CD14-positive monocyte (primary cell): Measurements from ENCODE around the gene CTCFL. TPM values are rescaled to one million over a fixed set of nuclear protein-coding genes. Genes with fewer than 3 reads are reported as not detected.
A peak's percentile ranks its signal among the peaks of the same experiment; 100 is the strongest.

Experiments used
- DNase-seq, 3 donors: peaks; one replicate each; pipeline ENCODE4 v3.0.0-alpha.2; 2011 to 2022
- H2AFZ ChIP-seq: 2 replicates; pipeline ENCODE4 v1.6.0; 2012; ENCODE audit warnings: mild to moderate bottlenecking, low read depth, low read length, inconsistent platforms; ENCODE audit not compliant: insufficient read depth, poor library complexity, severe bottlenecking
- H3K27ac ChIP-seq, 2 donors: 1 replicate in 1 of 2; 2 replicates in 1 of 2; pipeline ENCODE4 v1.5.1; 2012 to 2013; ENCODE audit warnings: low read length in 2 of 2, control low read depth in 1 of 2, inconsistent platforms in 1 of 2, low read depth in 1 of 2, mild to moderate bottlenecking in 1 of 2
- H3K27me3 ChIP-seq, 2 donors: one replicate each; pipeline versions ENCODE4 v1.6.0 to v1.6.1; 2011 to 2013; ENCODE audit warnings: low read length in 2 of 2; ENCODE audit not compliant: control insufficient read depth in 2 of 2, insufficient read depth in 2 of 2
- H3K36me3 ChIP-seq, 2 donors: replicated peaks in 1 of 2; 1 replicate in 1 of 2; 2 replicates in 1 of 2; pipeline versions ENCODE4 v1.5.1 to v1.6.1; 2012 to 2013; ENCODE audit warnings: low read length in 2 of 2, control low read depth in 1 of 2, inconsistent platforms in 1 of 2, mild to moderate bottlenecking in 1 of 2; ENCODE audit not compliant: insufficient read depth in 2 of 2, control insufficient read depth in 1 of 2
- H3K4me1 ChIP-seq, 2 donors: 1 replicate in 1 of 2; 2 replicates in 1 of 2; pipeline versions ENCODE4 v1.5.1 to v1.6.1; 2012 to 2013; ENCODE audit warnings: low read length in 2 of 2, control low read depth in 1 of 2, inconsistent platforms in 1 of 2, mild to moderate bottlenecking in 1 of 2, moderate library complexity in 1 of 2; ENCODE audit not compliant: insufficient read depth in 2 of 2, control insufficient read depth in 1 of 2
- H3K4me2 ChIP-seq: replicated peaks from 2 replicates; pipeline ENCODE3; 2012; ENCODE audit warnings: low read length, moderate library complexity, mild to moderate bottlenecking; ENCODE audit not compliant: poor library complexity, severe bottlenecking; ENCODE audit errors: extremely low read depth
- H3K4me3 ChIP-seq, 3 experiments: fragments of 200-600 bp in 1 of 3; sonication (generic) in 1 of 3; replicated peaks in 1 of 3; 1 replicate in 2 of 3; 2 replicates in 1 of 3; pipeline ENCODE4 v1.5.1; 2011 to 2013; ENCODE audit warnings: low read length in 3 of 3, mild to moderate bottlenecking in 3 of 3, control low read depth in 2 of 3, low read depth in 2 of 3, inconsistent platforms in 1 of 3, moderate library complexity in 1 of 3
- H3K79me2 ChIP-seq: 2 replicates; pipeline ENCODE4 v1.6.0; 2012; ENCODE audit warnings: mild to moderate bottlenecking, control low read depth, inconsistent platforms, low read length, moderate library complexity; ENCODE audit not compliant: insufficient read depth
- H3K9ac ChIP-seq: 2 replicates; pipeline ENCODE4 v1.6.0; 2017; ENCODE audit warnings: low read length, mild to moderate bottlenecking; ENCODE audit not compliant: insufficient read depth, poor library complexity, severe bottlenecking
- H3K9me3 ChIP-seq, 2 donors: replicated peaks in 1 of 2; 1 replicate in 1 of 2; 2 replicates in 1 of 2; pipeline versions ENCODE4 v1.5.1 to v1.6.1; 2012 to 2013; ENCODE audit warnings: low read length in 2 of 2, control low read depth in 1 of 2; ENCODE audit not compliant: control insufficient read depth in 1 of 2, insufficient read depth in 1 of 2
- H4K20me1 ChIP-seq: 2 replicates; pipeline ENCODE4 v1.6.0; 2012; ENCODE audit warnings: mild to moderate bottlenecking, low read length, control low read depth, moderate library complexity; ENCODE audit not compliant: insufficient read depth
- H3K27ac Mint-ChIP-seq, 7 donors: one replicate each; pipeline ENCODE4 v1.8.0; 2020; ENCODE audit warnings: mild to moderate bottlenecking in 7 of 7, mixed read lengths in 7 of 7, moderate library complexity in 6 of 7, inconsistent platforms in 2 of 7
- H3K27me3 Mint-ChIP-seq, 3 donors: one replicate each; pipeline ENCODE4 v1.8.0; 2021 to 2022; ENCODE audit warnings: low read depth in 3 of 3, mild to moderate bottlenecking in 3 of 3, mixed read lengths in 3 of 3, moderate library complexity in 3 of 3, inconsistent platforms in 1 of 3
- H3K36me3 Mint-ChIP-seq, 2 donors: one replicate each; pipeline ENCODE4 v1.8.0; 2020; ENCODE audit warnings: mixed read lengths in 2 of 2, inconsistent platforms in 1 of 2, mild to moderate bottlenecking in 1 of 2
- H3K4me1 Mint-ChIP-seq: one replicate; pipeline ENCODE4 v1.8.0; 2020; ENCODE audit warnings: mild to moderate bottlenecking, mixed read lengths
- H3K4me3 Mint-ChIP-seq, 2 donors: one replicate each; pipeline ENCODE4 v1.8.0; 2020; ENCODE audit warnings: mild to moderate bottlenecking in 2 of 2, mixed read lengths in 2 of 2, moderate library complexity in 1 of 2
- H3K9me3 Mint-ChIP-seq, 7 donors: one replicate each; pipeline ENCODE4 v1.8.0; 2020 to 2022; ENCODE audit warnings: mixed read lengths in 7 of 7, mild to moderate bottlenecking in 6 of 7, moderate library complexity in 6 of 7, inconsistent platforms in 2 of 7
- WGBS: methylation state at CpG from one replicate; pipeline ENCODE4 v1.1.5; 2013; ENCODE audit warnings: missing lambda C conversion rate; ENCODE audit not compliant: insufficient coverage; 5-methylcytosine and 5-hydroxymethylcytosine counted together
- intact Hi-C, 2 donors: fragments of 100-400 bp; cut with micrococcal nuclease; formaldehyde crosslinking; loops; one replicate each; pipeline versions ENCODE4 v1.15.0 to v1.15.1; 2023
- polyA plus RNA-seq, 3 donors: library from polyadenylated mRNA; depleted of rRNA in 1 of 3; unstranded in 2 of 3; stranded (reverse) in 1 of 3; fragments of 300-500 nt in 2 of 3; fragments of >200 nt in 1 of 3; fragmentation: Illumina TruSeq in 2 of 3; gene quantifications; 1 replicate in 2 of 3; 2 replicates in 1 of 3; pipeline ENCODE4 v1.2.3, GENCODE V29; 2012 to 2021
- TF ChIP-seq, protein P1 (sequence below): fragments of 200-600 bp; IDR thresholded peaks from one replicate; pipeline ENCODE4 v1.8.0; 2022; ENCODE audit warnings: antibody characterized with exemption, mild to moderate bottlenecking

CTCFL gene
- polyA plus RNA-seq, 3 donors = not detected

DNA sequence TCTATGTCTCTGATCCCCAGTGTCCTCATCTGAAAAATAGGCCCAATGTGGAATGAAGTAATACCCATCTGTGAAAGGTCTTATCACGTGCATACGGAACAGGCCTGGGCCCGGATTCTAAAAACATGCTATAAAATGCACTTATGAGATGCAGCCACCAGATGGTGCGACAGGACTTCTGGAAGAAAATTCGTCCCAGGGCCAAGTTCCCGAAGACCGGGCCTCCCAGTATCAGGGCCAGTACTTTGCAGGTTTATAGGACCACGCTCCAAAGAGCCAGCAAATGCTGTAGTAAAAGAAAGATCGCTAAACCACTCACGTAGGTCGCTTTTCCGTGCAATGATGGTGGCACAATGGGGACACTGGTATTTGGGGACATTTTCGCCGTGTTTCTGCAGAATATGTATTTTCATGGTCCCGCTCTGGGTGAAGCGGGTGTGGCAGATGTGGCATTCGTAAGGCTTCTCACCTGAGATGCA is 10.6 kb downstream of the CTCFL start:
- no peaks in the 10 kb centered on the region for H3K79me2 ChIP-seq
- TF ChIP-seq, protein P1, sequence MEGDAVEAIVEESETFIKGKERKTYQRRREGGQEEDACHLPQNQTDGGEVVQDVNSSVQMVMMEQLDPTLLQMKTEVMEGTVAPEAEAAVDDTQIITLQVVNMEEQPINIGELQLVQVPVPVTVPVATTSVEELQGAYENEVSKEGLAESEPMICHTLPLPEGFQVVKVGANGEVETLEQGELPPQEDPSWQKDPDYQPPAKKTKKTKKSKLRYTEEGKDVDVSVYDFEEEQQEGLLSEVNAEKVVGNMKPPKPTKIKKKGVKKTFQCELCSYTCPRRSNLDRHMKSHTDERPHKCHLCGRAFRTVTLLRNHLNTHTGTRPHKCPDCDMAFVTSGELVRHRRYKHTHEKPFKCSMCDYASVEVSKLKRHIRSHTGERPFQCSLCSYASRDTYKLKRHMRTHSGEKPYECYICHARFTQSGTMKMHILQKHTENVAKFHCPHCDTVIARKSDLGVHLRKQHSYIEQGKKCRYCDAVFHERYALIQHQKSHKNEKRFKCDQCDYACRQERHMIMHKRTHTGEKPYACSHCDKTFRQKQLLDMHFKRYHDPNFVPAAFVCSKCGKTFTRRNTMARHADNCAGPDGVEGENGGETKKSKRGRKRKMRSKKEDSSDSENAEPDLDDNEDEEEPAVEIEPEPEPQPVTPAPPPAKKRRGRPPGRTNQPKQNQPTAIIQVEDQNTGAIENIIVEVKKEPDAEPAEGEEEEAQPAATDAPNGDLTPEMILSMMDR = peak; percentile 85
- H3K9me3 ChIP-seq = no peaks in the 10 kb centered on the region
- no peaks in the 10 kb centered on the region for H4K20me1 ChIP-seq
- no peak overlapping the region for H3K4me2 ChIP-seq
- no peak overlapping the region for H3K27ac ChIP-seq
- H3K36me3 Mint-ChIP-seq = no peaks in the 10 kb centered on the region
- H3K4me3 Mint-ChIP-seq = peak overlapping the region in 1 of 2 donors; percentile 57
- no peak overlapping the region for H3K27ac Mint-ChIP-seq
- H3K27me3 Mint-ChIP-seq = peaks cover 38 to 43% (median 42%) of the 10 kb centered on the region in 3 donors
- 43% methylated on average over 17 of the region's 17 CpGs for WGBS
- H2AFZ ChIP-seq = no peak overlapping the region
- H3K4me3 ChIP-seq = no peak overlapping the region
- no peaks in the 10 kb centered on the region for H3K36me3 ChIP-seq
- H3K27me3 ChIP-seq = peaks cover 12 to 39% of the 10 kb centered on the region in 2 donors
- DNase-seq = peak; percentile 56 to 73 (median 70)
- H3K9me3 Mint-ChIP-seq = no peaks in the 10 kb centered on the region
- H3K4me1 ChIP-seq = no peaks in the 10 kb centered on the region
- peaks cover 4% of the 10 kb centered on the region for H3K4me1 Mint-ChIP-seq
- no peak overlapping the region for H3K9ac ChIP-seq
- intact Hi-C loops = loop anchor here (1.0 to 5.0 kb wide), 3 partner anchors 80 to 698 kb away; no protein-coding TSS in a partner anchor

DNA sequence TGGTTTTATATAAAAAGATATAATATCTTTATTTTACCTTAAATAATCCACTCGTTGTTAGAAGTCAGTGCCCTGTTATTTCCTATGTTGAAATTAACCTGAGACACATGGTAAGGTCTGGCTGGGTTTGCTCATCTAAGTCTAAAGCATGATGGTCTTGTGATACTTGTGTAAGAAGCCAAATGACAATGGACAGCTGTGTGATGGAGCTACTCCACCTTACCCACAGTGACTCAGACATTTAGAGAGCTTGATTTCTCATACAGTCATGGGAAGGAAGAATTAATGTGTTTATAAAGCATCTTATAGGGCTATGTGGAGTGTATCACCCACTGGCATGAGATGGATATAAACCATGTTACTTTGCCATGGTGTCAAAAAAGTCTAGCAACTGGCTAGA is 11.7 kb downstream of the CTCFL start:
- intact Hi-C loops = loop anchor here in 1 of 2 donors (5.0 kb wide), 1 partner anchor 699 kb away; no protein-coding TSS in a partner anchor
- Mint-ChIP-seq H3K4me1 (peaks cover 4% of the 10 kb centered on the region), H3K9me3 (no peaks in the 10 kb centered on the region), H3K36me3 (no peaks in the 10 kb centered on the region), H3K27me3 (peaks cover 46 to 50% (median 49%) of the 10 kb centered on the region in 3 donors), H3K4me3 (no peak overlapping the region), H3K27ac (no peak overlapping the region)
- peak in 1 of 3 donors; percentile 12 for DNase-seq
- no peak overlapping the region for H3K4me3 ChIP-seq
- H3K9ac ChIP-seq = no peak overlapping the region
- no peak overlapping the region for H2AFZ ChIP-seq
- no peak overlapping the region for H3K27ac ChIP-seq
- no peak overlapping the region for H3K4me2 ChIP-seq
- TF ChIP-seq, protein P1 = no peak
- H3K9me3 ChIP-seq = no peaks in the 10 kb centered on the region
- WGBS = no CpG with 5 or more reads among the region's 1 CpG
- no peaks in the 10 kb centered on the region for H3K36me3 ChIP-seq
- H3K4me1 ChIP-seq = no peaks in the 10 kb centered on the region
- no peaks in the 10 kb centered on the region for H4K20me1 ChIP-seq
- H3K79me2 ChIP-seq = no peaks in the 10 kb centered on the region
- peaks cover 19 to 47% of the 10 kb centered on the region in 2 donors for H3K27me3 ChIP-seq
